ENCODE measurements around the gene MAPK1.

DNA sequence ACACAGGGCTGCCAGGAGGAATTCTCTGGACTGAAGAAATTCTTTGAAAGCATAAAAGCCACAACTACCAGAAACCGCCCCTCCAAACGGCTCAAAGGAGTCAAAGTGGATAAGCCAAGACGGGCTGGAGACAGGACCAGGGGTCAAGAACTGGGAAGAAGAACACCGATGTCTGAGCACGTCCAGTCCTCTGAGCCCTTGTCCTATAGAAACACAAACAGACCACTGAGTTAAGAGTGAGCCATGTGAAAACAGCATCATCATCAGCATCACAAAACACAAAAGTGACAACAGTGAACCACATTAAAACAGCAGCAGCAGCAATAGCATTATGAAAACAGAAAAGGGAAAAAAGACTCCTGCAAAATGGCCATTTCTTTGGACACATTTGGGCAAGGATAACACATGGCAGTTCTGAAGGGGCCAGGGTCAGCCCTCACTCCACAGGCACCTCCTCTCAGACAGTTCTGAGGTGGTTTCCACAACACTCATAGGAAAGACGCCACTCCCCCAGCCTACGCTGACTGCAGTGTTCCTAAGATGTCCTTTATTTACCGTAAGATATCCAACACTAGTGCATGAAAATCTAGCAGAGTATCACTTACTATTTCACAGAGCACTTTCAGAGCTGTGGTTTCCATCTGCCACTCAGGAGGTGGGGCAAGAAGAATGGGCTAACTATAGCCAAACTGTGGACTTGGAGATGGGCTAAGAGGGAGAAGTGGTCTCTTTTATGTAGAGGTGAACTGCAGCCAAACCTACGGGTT, 103.2 kb downstream of the MAPK1 start:
- TF ChIP-seq, protein P1, sequence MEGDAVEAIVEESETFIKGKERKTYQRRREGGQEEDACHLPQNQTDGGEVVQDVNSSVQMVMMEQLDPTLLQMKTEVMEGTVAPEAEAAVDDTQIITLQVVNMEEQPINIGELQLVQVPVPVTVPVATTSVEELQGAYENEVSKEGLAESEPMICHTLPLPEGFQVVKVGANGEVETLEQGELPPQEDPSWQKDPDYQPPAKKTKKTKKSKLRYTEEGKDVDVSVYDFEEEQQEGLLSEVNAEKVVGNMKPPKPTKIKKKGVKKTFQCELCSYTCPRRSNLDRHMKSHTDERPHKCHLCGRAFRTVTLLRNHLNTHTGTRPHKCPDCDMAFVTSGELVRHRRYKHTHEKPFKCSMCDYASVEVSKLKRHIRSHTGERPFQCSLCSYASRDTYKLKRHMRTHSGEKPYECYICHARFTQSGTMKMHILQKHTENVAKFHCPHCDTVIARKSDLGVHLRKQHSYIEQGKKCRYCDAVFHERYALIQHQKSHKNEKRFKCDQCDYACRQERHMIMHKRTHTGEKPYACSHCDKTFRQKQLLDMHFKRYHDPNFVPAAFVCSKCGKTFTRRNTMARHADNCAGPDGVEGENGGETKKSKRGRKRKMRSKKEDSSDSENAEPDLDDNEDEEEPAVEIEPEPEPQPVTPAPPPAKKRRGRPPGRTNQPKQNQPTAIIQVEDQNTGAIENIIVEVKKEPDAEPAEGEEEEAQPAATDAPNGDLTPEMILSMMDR (IDR thresholded peaks at IDR 0.05) = no peak
- no peak for TF ChIP-seq POLR2AphosphoS5 (IDR thresholded peaks at IDR 0.05)

All from suprapubic skin (tissue), 3 donors.